Tibial nerve (tissue), 4 donors: ENCODE measurements around the gene TRAPPC4.

ENCODE experiments used
- CTCF ChIP-seq, 5 experiments: fragments of 200-600 bp in 3 of 5; fragments of 450-650 bp in 2 of 5; sonication (generic) in 3 of 5; IDR thresholded peaks; one replicate each; pipeline ENCODE4 v1.5.1; 2016 to 2019; ENCODE audit warnings: antibody characterized with exemption in 5 of 5, mild to moderate bottlenecking in 3 of 5, moderate library complexity in 2 of 5
- EP300 ChIP-seq, 2 donors: sonication (generic); formaldehyde crosslinking; IDR thresholded peaks; one replicate each; pipeline ENCODE4 v1.6.1; 2017; ENCODE audit warnings: antibody characterized with exemption in 2 of 2, mild to moderate bottlenecking in 1 of 2
- POLR2A ChIP-seq, 2 donors: fragments of 450-650 bp; IDR thresholded peaks; one replicate each; pipeline ENCODE4 v1.6.1; 2017; ENCODE audit warnings: antibody characterized with exemption in 2 of 2, mild to moderate bottlenecking in 2 of 2, moderate library complexity in 2 of 2

- TF ChIP-seq CTCF (IDR thresholded peaks at IDR 0.05) (peak in 2 of 5 experiments; percentile 13 to 15), POLR2A (IDR thresholded peaks at IDR 0.05) (no peak), EP300 (IDR thresholded peaks at IDR 0.05) (no peak)
Observed at GRCh38 chr11:119065369-119065768, 46.8 kb downstream of the TRAPPC4 start.
